Kidney (tissue), 14 donors: ENCODE measurements around the gene ERCC2. TPM values are rescaled to one million over a fixed set of nuclear protein-coding genes. Genes with fewer than 3 reads are reported as not detected.

Experiments
- DNase-seq, 5 donors: peaks; one replicate each; pipeline ENCODE4 v3.0.0-alpha.2; 2013 to 2020
- FAIRE-seq: peaks from 2 replicates; lab custom pipeline; 2012; peaks lifted over from hg19 to GRCh38; lab: Jason Lieb, UNC
- H3K27ac ChIP-seq, 2 donors: one replicate each; pipeline ENCODE4 v1.7.0; 2013; ENCODE audit warnings: low read depth in 2 of 2, low read length in 2 of 2, inconsistent platforms in 1 of 2
- H3K27me3 ChIP-seq: one replicate; pipeline ENCODE4 v1.7.1; 2013; ENCODE audit warnings: low read length, inconsistent platforms; ENCODE audit not compliant: control insufficient read depth, insufficient read depth
- H3K36me3 ChIP-seq, 3 donors: one replicate each; pipeline versions ENCODE4 v1.7.0 to v1.7.1; 2013; ENCODE audit warnings: low read length in 3 of 3, control low read depth in 1 of 3, inconsistent platforms in 1 of 3; ENCODE audit not compliant: insufficient read depth in 3 of 3, control insufficient read depth in 2 of 3
- H3K4me1 ChIP-seq, 3 donors: one replicate each; pipeline versions ENCODE4 v1.7.0 to v1.7.1; 2013; ENCODE audit warnings: low read length in 3 of 3, inconsistent platforms in 1 of 3, low read depth in 1 of 3; ENCODE audit not compliant: control insufficient read depth in 2 of 3, insufficient read depth in 2 of 3
- H3K4me3 ChIP-seq, 3 donors: one replicate each; pipeline versions ENCODE4 v1.7.0 to v1.8.1; 2013; ENCODE audit warnings: low read length in 3 of 3, control low read depth in 1 of 3, inconsistent platforms in 1 of 3
- H3K9ac ChIP-seq, 3 donors: one replicate each; pipeline versions ENCODE4 v1.7.0 to v1.7.1; 2013; ENCODE audit warnings: low read length in 3 of 3, control low read depth in 1 of 3, inconsistent platforms in 1 of 3
- H3K9me3 ChIP-seq, 3 donors: one replicate each; pipeline versions ENCODE4 v1.7.0 to v1.7.1; 2013; ENCODE audit warnings: low read length in 3 of 3, control low read depth in 1 of 3, inconsistent platforms in 1 of 3; ENCODE audit not compliant: control insufficient read depth in 2 of 3, insufficient read depth in 1 of 3
- CTCF ChIP-seq: IDR thresholded peaks from 3 replicates; pipeline ENCODE4 v1.5.1; 2012; ENCODE audit warnings: mild to moderate bottlenecking, moderate library complexity, borderline replicate concordance; ENCODE audit not compliant: insufficient read depth; ENCODE audit errors: extremely low read depth
- intact Hi-C: fragments of 100-400 bp; cut with DNase I; formaldehyde crosslinking; loops from one replicate; pipeline ENCODE4 v1.11.1; 2022
- polyA plus RNA-seq: library from polyadenylated mRNA; stranded (reverse); fragments of 350-450 nt; fragmentation: Illumina TruSeq; extraction: RNeasy Lipid Tissue Mini Kit (QIAGEN cat#74804); gene quantifications from one replicate; pipeline ENCODE4 v1.2.3, GENCODE V29; 2014; ENCODE audit warnings: low read depth, low replicate concordance; ENCODE audit not compliant: insufficient read depth
- total RNA-seq: library from RNA; stranded (reverse); fragmentation: NEBNext Ultra II Directional; extraction: Animal tissue kit (Norgen Biotek cat#: 25700); gene quantifications from one replicate; pipeline ENCODE4 v1.2.1, GENCODE V29; 2021
- donor health status: control.
- donor health status: control.
- donor health status: control.
- donor health status: control.
- donor health status: control.
- donor health status: DM: yes; HTN: yes; CAD: no.
- donor health status: Normal renal cell carcinoma (clear cell type).

The ERCC2 gene
- total and polyA plus RNA-seq, 2 donors from 2014 or later: 16.7 to 19.0 TPM

DNA sequence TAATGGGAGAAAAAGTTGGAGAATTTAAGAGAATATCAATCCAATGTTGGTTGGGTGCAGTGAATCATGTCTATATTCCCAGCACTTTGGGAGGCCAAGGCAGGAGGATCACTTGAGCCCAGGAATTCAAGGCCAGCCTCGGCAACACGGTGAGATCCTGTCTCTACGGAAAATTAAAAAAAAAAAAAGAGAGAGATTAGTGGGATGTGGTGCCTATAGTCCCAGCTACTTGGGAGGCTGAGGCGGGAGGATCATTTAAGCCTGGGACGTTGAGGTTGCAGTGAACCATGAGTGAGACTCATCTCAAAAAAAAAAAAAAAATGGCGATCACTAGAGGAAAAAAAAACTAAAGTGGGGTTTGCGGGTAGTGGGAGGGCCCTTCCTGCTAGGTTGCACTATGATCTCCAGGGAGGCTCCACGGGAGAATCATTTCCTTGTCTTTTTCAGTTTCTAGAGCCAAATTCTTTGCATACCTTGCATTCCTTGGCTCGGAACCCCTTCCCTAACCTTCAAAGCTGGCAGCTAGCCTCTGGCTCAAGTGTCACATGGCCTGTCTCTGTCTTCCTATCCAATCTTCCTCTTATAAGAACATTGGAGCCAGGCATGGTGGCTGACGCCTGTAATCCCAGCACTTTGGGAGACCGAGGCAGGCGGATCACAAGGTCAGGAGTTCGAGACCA lies 5.8 kb upstream of the ERCC2 start:
- Histone ChIP-seq H3K27ac (no peak overlapping the region), H3K4me1 (no peaks in the 10 kb centered on the region), H3K27me3 (no peaks in the 10 kb centered on the region), H3K9me3 (no peaks in the 10 kb centered on the region), H3K4me3 (no peak overlapping the region), H3K36me3 (no peaks in the 10 kb centered on the region), H3K9ac (no peak overlapping the region)
- no peak for FAIRE-seq
- DNase-seq: peak; percentile 66 to 90 (median 83)
- intact Hi-C loops: no loop called here
- TF ChIP-seq CTCF: no peak

GRCh38 chr19:45368737-45369340 lies 1.5 kb downstream of the ERCC2 start:
- DNase-seq (no peak), FAIRE-seq (no peak)
- H3K36me3 ChIP-seq: no peaks in the 10 kb centered on the region
- H3K9me3 ChIP-seq: no peaks in the 10 kb centered on the region
- no peaks in the 10 kb centered on the region for H3K27me3 ChIP-seq
- no peak overlapping the region for H3K27ac ChIP-seq
- no peak overlapping the region for H3K4me3 ChIP-seq
- no peaks in the 10 kb centered on the region for H3K4me1 ChIP-seq
- no peak overlapping the region for H3K9ac ChIP-seq
- no peak for TF ChIP-seq CTCF
- intact Hi-C loops: no loop called here

GRCh38 chr19:45368127-45368526 lies 2.2 kb downstream of the ERCC2 start:
- Histone ChIP-seq H3K27me3 (no peaks in the 10 kb centered on the region), H3K9ac (no peak overlapping the region), H3K4me3 (no peak overlapping the region), H3K9me3 (no peaks in the 10 kb centered on the region), H3K36me3 (no peaks in the 10 kb centered on the region), H3K4me1 (no peaks in the 10 kb centered on the region), H3K27ac (no peak overlapping the region)
- intact Hi-C loops: no loop called here
- TF ChIP-seq CTCF: no peak
- no peak for DNase-seq
- no peak for FAIRE-seq
